HCT116 (cell line): ENCODE data around the gene UPK1B. TPM values are rescaled to one million over a fixed set of nuclear protein-coding genes. Genes with fewer than 3 reads are reported as not detected.
"Not testable (repeated sequence)": the region's sequence is repeated elsewhere in the genome, so short reads cannot be mapped to it uniquely, and the experiment has no call there.

Source experiments
- ATAC-seq: fragments of 200-7000 bp; cut with Tn5 transposase; 2 replicates; pipeline ENCODE4 v1.9.1; 2020; ENCODE audit warnings: mild to moderate bottlenecking, moderate library complexity
- BruUV-seq: library from RNA; stranded (reverse); fragments of 400-500 nt; replicated peaks from 2 replicates; lab custom pipeline; 2021; lab: Mats Ljungman, UMichigan
- CTCF ChIA-PET: fragments of 300-600 bp; sonication (Branson Sonifier 250); formaldehyde crosslinking; loops from one replicate; lab custom pipeline; 2021; ENCODE audit warnings: antibody characterized with exemption; lab: Charles Lee
- POLR2A ChIA-PET: fragments of 300-600, 350-600 bp; sonication (Branson Sonifier 250); formaldehyde crosslinking; loops from one replicate; lab custom pipeline; 2021; ENCODE audit warnings: antibody characterized with exemption; lab: Charles Lee
- RAD21 ChIA-PET, 2 experiments: fragments of 300-600 bp; sonication (Branson Sonifier 250); formaldehyde crosslinking; loops; one replicate each; lab custom pipeline; 2023; ENCODE audit warnings: low total read pairs in 2 of 2; ENCODE audit not compliant: uncharacterized antibody in 2 of 2, unreplicated experiment in 2 of 2, low non-redundant PET in 1 of 2; lab: Charles Lee
- DNase-seq: peaks from one replicate; pipeline ENCODE4 v3.0.0-alpha.2; 2010; ENCODE audit warnings: low read depth, low spot score
- H2AFZ ChIP-seq: fragments of 200-600 bp; shearing (Covaris generic), sonication (generic); 2 replicates; pipeline ENCODE4 v1.6.1; 2017; ENCODE audit warnings: low read depth, mixed run types, mixed read lengths, antibody characterized with exemption, low read length; ENCODE audit not compliant: poor library complexity, severe bottlenecking
- H3K27ac ChIP-seq: 2 replicates; pipeline ENCODE4 v1.5.1; 2012; ENCODE audit warnings: low read depth, low read length
- H3K27me3 ChIP-seq: fragments of 200-600 bp; sonication (generic); 2 replicates; pipeline ENCODE4 v1.6.1; 2016; ENCODE audit warnings: mixed run types, low read length, mixed read lengths; ENCODE audit not compliant: insufficient read depth
- H3K36me3 ChIP-seq, 2 experiments: fragments of 200-500 bp in 1 of 2; fragments of 200-600 bp in 1 of 2; sonication (Bioruptor generic) in 1 of 2; sonication (generic) in 1 of 2; 2 replicates each; pipeline versions ENCODE4 v1.5.1 to v1.6.1; 2014 to 2016; ENCODE audit warnings: low read length in 2 of 2, inconsistent platforms in 1 of 2, mixed read lengths in 1 of 2, mixed run types in 1 of 2; ENCODE audit not compliant: insufficient read depth in 2 of 2, control insufficient read depth in 1 of 2
- H3K4me1 ChIP-seq, 2 experiments: fragments of 200-600 bp in 1 of 2; sonication (generic) in 1 of 2; 2 replicates each; pipeline versions ENCODE4 v1.5.1 to v1.6.1; 2012 to 2017; ENCODE audit warnings: low read length in 2 of 2, inconsistent platforms in 1 of 2, mild to moderate bottlenecking in 1 of 2, mixed read lengths in 1 of 2, mixed run types in 1 of 2, moderate library complexity in 1 of 2; ENCODE audit not compliant: insufficient read depth in 2 of 2, control insufficient read depth in 1 of 2
- H3K4me2 ChIP-seq: fragments of 200-600 bp; sonication (generic); 2 replicates; pipeline ENCODE4 v1.6.1; 2017; ENCODE audit warnings: mixed run types, low read length, mixed read lengths
- H3K4me3 ChIP-seq, 2 experiments: fragments of 200-600 bp in 1 of 2; sonication (generic) in 1 of 2; replicated peaks in 1 of 2; 2 replicates each; pipeline ENCODE4 v1.5.1; 2011 to 2016; ENCODE audit warnings: low read length in 2 of 2, control low read depth in 1 of 2, low read depth in 1 of 2, mild to moderate bottlenecking in 1 of 2, mixed read lengths in 1 of 2, mixed run types in 1 of 2
- H3K79me2 ChIP-seq: fragments of 200-600 bp; sonication (generic); 2 replicates; pipeline ENCODE4 v1.6.1; 2017; ENCODE audit warnings: mild to moderate bottlenecking, mixed run types, low read length, moderate library complexity, mixed read lengths; ENCODE audit not compliant: insufficient read depth
- H3K9ac ChIP-seq: fragments of 200-600 bp; sonication (generic); 2 replicates; pipeline ENCODE4 v1.6.1; 2016; ENCODE audit warnings: low read length, mixed read lengths
- H3K9me2 ChIP-seq: fragments of 200-600 bp; sonication (generic), shearing (Covaris generic); 2 replicates; pipeline ENCODE4 v1.6.1; 2017; ENCODE audit warnings: mixed run types, mild to moderate bottlenecking, moderate library complexity; ENCODE audit not compliant: insufficient read depth
- H3K9me3 ChIP-seq, 2 experiments: fragments of 200-500 bp in 1 of 2; fragments of 200-600 bp in 1 of 2; sonication (Bioruptor generic) in 1 of 2; sonication (generic) in 1 of 2; 2 replicates each; pipeline ENCODE4 v1.6.1; 2014 to 2017; ENCODE audit warnings: low read length in 2 of 2, mixed read lengths in 2 of 2, inconsistent platforms in 1 of 2, low read depth in 1 of 2, mild to moderate bottlenecking in 1 of 2, mixed run types in 1 of 2, moderate library complexity in 1 of 2; ENCODE audit not compliant: control insufficient read depth in 1 of 2, insufficient read depth in 1 of 2
- H4K20me1 ChIP-seq: fragments of 200-600 bp; sonication (generic), shearing (Covaris generic); 2 replicates; pipeline ENCODE4 v1.6.1; 2017; ENCODE audit warnings: mixed run types, mild to moderate bottlenecking, moderate library complexity; ENCODE audit not compliant: insufficient read depth
- CEBPB ChIP-seq: IDR thresholded peaks from 2 replicates; pipeline ENCODE4 v1.6.1; 2012; ENCODE audit warnings: low read depth
- EGR1 ChIP-seq: IDR thresholded peaks from 2 replicates; pipeline ENCODE4 v1.6.1; 2012; ENCODE audit warnings: low read depth
- ELF1 ChIP-seq: IDR thresholded peaks from 2 replicates; pipeline ENCODE4 v1.6.1; 2012; ENCODE audit warnings: low read depth, borderline replicate concordance
- EZH2 ChIP-seq: fragments of 200-600 bp; sonication (generic); IDR thresholded peaks from 2 replicates; pipeline ENCODE4 v1.6.1; 2017; ENCODE audit warnings: antibody characterized with exemption, mixed run types
- FOSL1 ChIP-seq: IDR thresholded peaks from 2 replicates; pipeline ENCODE4 v1.6.1; 2012; ENCODE audit warnings: low read depth
- JUND ChIP-seq: IDR thresholded peaks from 2 replicates; pipeline ENCODE4 v1.6.1; 2012
- RAD21 ChIP-seq: IDR thresholded peaks from 2 replicates; pipeline ENCODE4 v1.6.1; 2012; ENCODE audit warnings: low read depth, mild to moderate bottlenecking
- SIN3A ChIP-seq: IDR thresholded peaks from 2 replicates; pipeline ENCODE4 v1.6.1; 2012; ENCODE audit warnings: low read depth
- SRF ChIP-seq: IDR thresholded peaks from 2 replicates; pipeline ENCODE4 v1.6.1; 2012; ENCODE audit warnings: low read depth
- TCF7L2 ChIP-seq: IDR thresholded peaks from 2 replicates; pipeline ENCODE4 v1.7.0; 2011; ENCODE audit warnings: borderline replicate concordance, inconsistent platforms; ENCODE audit not compliant: insufficient read depth, insufficient read length; ENCODE audit errors: extremely low read depth
- YY1 ChIP-seq: IDR thresholded peaks from 2 replicates; pipeline ENCODE4 v1.6.1; 2011; ENCODE audit warnings: low read length, low read depth, moderate library complexity, mild to moderate bottlenecking; ENCODE audit not compliant: insufficient replicate concordance; ENCODE audit errors: extremely low read depth
- ZFX ChIP-seq: fragments of 450-650 bp; IDR thresholded peaks from 2 replicates; pipeline ENCODE4 v1.6.1; 2017
- ZNF274 ChIP-seq: fragments of 200-500 bp; sonication (Bioruptor generic); IDR thresholded peaks from 2 replicates; pipeline ENCODE4 v1.6.1; 2014; ENCODE audit warnings: mild to moderate bottlenecking, low read depth, low read length, inconsistent platforms
- intact Hi-C: fragments of 100-400 bp; cut with micrococcal nuclease; formaldehyde crosslinking; loops from 2 replicates; pipeline ENCODE4 v1.10.0; 2022
- total RNA-seq: library from RNA; stranded (reverse); gene quantifications from one replicate; pipeline ENCODE4 v1.2.1, GENCODE V29; 2021; ENCODE audit not compliant: unreplicated experiment
- TF ChIP-seq, protein P1 (sequence below): IDR thresholded peaks from 2 replicates; pipeline ENCODE4 v1.6.1; 2012; ENCODE audit warnings: low read depth
- TF ChIP-seq, protein P2 (sequence below): IDR thresholded peaks from 2 replicates; pipeline ENCODE4 v1.6.1; 2011; ENCODE audit warnings: mild to moderate bottlenecking, low read length, moderate library complexity; ENCODE audit not compliant: insufficient replicate concordance; ENCODE audit errors: extremely low read depth

UPK1B gene
- total RNA-seq, 1 experiment from 2014 or later: not detected

DNA sequence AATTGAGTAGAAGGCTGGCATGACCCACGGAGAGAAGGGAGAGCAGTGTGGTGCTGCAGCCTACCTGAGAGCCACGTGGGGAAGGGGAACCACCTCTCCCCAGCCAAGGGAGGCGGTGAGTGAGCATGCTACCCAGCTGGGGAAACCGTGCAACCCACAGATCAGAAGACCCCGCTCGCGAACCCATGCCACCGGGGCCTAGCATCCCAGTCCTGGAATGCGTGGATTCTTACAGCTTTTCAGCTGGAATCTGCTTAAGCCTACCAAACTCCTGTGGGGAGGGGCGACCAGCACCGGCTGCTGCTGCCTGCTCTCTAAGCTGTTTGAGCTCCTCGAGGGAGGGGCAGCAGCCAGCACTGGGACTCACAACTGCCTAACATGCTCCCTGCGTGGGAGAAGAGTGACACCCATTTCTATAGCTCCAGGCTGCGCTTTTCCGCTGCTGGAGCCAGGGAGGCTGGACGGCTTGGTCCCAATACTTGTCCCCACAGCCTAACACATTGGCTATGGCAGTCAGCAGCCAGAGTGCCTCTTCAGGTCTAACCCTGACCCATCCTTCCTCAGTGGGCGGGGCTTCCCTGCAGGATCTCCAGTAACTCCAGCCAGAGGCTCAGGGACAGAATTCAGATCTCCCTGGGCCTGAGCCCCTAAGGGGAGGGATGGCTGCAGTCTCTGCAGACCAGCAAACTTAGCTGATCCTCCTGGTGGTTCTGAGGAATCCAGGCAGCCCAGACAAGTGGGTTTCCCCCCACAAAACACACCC lies 47.5 kb upstream of the UPK1B start:
- CTCF ChIA-PET: no interaction called here
- Histone ChIP-seq H3K27ac (no peak overlapping the region), H3K4me1 (no peaks in the 10 kb centered on the region), H3K9me2 (no peaks in the 10 kb centered on the region), H3K9ac (no peak overlapping the region), H4K20me1 (no peaks in the 10 kb centered on the region), H3K27me3 (no peaks in the 10 kb centered on the region)
- RAD21 ChIA-PET: no interaction called here
- POLR2A ChIA-PET: no interaction called here
- DNase-seq: no peak
- intact Hi-C loops: no loop called here
- TF ChIP-seq FOSL1: no peak
- TF ChIP-seq ZFX: no peak
- TF ChIP-seq EZH2: no peak
- no peak for TF ChIP-seq YY1
- TF ChIP-seq SRF: no peak
- TF ChIP-seq, protein P1, sequence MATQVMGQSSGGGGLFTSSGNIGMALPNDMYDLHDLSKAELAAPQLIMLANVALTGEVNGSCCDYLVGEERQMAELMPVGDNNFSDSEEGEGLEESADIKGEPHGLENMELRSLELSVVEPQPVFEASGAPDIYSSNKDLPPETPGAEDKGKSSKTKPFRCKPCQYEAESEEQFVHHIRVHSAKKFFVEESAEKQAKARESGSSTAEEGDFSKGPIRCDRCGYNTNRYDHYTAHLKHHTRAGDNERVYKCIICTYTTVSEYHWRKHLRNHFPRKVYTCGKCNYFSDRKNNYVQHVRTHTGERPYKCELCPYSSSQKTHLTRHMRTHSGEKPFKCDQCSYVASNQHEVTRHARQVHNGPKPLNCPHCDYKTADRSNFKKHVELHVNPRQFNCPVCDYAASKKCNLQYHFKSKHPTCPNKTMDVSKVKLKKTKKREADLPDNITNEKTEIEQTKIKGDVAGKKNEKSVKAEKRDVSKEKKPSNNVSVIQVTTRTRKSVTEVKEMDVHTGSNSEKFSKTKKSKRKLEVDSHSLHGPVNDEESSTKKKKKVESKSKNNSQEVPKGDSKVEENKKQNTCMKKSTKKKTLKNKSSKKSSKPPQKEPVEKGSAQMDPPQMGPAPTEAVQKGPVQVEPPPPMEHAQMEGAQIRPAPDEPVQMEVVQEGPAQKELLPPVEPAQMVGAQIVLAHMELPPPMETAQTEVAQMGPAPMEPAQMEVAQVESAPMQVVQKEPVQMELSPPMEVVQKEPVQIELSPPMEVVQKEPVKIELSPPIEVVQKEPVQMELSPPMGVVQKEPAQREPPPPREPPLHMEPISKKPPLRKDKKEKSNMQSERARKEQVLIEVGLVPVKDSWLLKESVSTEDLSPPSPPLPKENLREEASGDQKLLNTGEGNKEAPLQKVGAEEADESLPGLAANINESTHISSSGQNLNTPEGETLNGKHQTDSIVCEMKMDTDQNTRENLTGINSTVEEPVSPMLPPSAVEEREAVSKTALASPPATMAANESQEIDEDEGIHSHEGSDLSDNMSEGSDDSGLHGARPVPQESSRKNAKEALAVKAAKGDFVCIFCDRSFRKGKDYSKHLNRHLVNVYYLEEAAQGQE: no peak
- TF ChIP-seq, protein P2, sequence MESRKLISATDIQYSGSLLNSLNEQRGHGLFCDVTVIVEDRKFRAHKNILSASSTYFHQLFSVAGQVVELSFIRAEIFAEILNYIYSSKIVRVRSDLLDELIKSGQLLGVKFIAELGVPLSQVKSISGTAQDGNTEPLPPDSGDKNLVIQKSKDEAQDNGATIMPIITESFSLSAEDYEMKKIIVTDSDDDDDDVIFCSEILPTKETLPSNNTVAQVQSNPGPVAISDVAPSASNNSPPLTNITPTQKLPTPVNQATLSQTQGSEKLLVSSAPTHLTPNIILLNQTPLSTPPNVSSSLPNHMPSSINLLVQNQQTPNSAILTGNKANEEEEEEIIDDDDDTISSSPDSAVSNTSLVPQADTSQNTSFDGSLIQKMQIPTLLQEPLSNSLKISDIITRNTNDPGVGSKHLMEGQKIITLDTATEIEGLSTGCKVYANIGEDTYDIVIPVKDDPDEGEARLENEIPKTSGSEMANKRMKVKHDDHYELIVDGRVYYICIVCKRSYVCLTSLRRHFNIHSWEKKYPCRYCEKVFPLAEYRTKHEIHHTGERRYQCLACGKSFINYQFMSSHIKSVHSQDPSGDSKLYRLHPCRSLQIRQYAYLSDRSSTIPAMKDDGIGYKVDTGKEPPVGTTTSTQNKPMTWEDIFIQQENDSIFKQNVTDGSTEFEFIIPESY: no peak
- no peak for TF ChIP-seq RAD21
- TF ChIP-seq CEBPB: no peak
- no peak for TF ChIP-seq ELF1
- no peak for TF ChIP-seq JUND
- no peak for TF ChIP-seq TCF7L2
- TF ChIP-seq EGR1: no peak
- no peak for TF ChIP-seq SIN3A
- no peak for TF ChIP-seq ZNF274
- TF ChIP-seq, all 23 proteins: peak for 0
- Histone ChIP-seq H3K9me3 (no peaks in the 10 kb centered on the region), H3K36me3 (no peaks in the 10 kb centered on the region), H3K79me2 (no peaks in the 10 kb centered on the region), H2AFZ (no peak overlapping the region), H3K4me3 (no peak overlapping the region), H3K4me2 (no peak overlapping the region)
- ATAC-seq: no peak
- no TSS peak for BruUV-seq

DNA sequence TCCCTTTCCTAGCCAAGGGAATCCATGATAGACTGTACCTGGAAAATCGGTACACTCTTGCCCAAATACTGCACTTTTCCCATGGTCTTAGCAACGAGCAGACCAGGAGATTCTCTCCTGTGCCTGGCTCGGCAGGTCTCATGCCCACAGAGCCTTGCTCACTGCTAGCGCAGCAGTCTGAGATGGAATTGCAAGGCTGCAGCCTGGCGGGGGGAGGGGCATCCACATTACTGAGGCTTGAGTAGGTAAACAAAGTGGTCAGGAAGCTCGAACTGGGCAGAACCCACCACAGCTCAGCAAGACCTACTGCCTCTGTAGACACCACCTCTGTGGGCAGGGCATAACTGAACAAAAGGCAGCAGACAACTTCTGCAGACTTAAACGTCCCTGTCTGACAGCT lies 43.1 kb upstream of the UPK1B start:
- H3K36me3 ChIP-seq, H3K27ac ChIP-seq, H2AFZ ChIP-seq, intact Hi-C loops, H3K9me3 ChIP-seq, POLR2A ChIA-PET, ATAC-seq, DNase-seq, H3K9ac ChIP-seq, H3K4me3 ChIP-seq, RAD21 ChIA-PET, H3K79me2 ChIP-seq, H4K20me1 ChIP-seq, H3K4me2 ChIP-seq, H3K4me1 ChIP-seq, H3K9me2 ChIP-seq, BruUV-seq, H3K27me3 ChIP-seq, CTCF ChIA-PET: not testable (repeated sequence)
